SH-SY5Y (cell line): Measurements from ENCODE around the gene AIFM1.

ENCODE experiments used
- GATA2 ChIP-seq: IDR thresholded peaks from 2 replicates; pipeline ENCODE4 v1.6.1; 2011; ENCODE audit warnings: mild to moderate bottlenecking, low read depth, low read length
- GATA3 ChIP-seq: IDR thresholded peaks from 2 replicates; pipeline ENCODE4 v1.6.1; 2011; ENCODE audit warnings: low read depth, mild to moderate bottlenecking, low read length, moderate library complexity

DNA sequence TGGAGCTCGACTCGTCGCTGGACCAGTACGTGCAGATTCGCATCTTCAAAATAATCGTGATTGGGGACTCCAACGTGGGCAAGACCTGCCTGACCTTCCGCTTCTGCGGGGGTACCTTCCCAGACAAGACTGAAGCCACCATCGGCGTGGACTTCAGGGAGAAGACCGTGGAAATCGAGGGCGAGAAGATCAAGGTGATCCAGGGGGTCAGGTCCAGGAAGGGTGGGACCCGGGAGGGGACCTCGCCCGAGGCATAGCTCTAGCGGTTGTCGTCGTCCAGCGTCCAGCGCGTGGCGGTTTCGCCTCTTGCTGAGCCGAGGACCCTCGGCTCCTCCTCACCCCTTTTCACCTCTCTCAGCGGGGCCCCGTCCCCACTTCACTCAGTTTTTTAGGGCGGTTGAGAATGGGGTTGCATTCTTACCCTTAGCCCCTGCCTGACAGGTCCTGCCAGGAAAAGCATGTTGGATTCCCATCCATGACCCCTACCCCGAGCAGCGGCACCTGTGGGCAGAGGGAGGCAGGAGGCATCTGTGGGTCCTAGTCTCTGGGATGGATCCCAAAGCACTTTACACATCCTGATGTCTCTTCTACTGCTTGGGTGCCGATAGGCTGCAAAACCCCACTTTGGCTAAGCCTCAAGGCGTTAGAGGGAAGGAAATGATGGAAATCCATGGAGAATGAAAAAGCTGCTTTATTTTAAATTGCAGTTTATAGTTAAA, 6.6 kb upstream of the AIFM1 start:
- TF ChIP-seq GATA3 (no peak), GATA2 (no peak)
